NT2/D1 (cell line): Measurements from ENCODE around the gene NSF.

Experiments used
- YY1 ChIP-seq: IDR thresholded peaks from 2 replicates; pipeline ENCODE4 v1.6.1; 2011; ENCODE audit not compliant: insufficient read length, insufficient read depth
- ZNF274 ChIP-seq: IDR thresholded peaks from 2 replicates; pipeline ENCODE4 v1.6.1; 2011; ENCODE audit warnings: mild to moderate bottlenecking, low read depth, low read length

- no peak for TF ChIP-seq YY1
- TF ChIP-seq ZNF274, result no peak
These were observed 172.9 kb downstream of the NSF start for GRCh38 chr17:46763416-46763815.
